GM19397 (cell line): Measurements from ENCODE around the gene SMPD2.

ENCODE experiments used
- ATAC-seq: cut with Tn5 transposase; IDR thresholded peaks from one replicate; pipeline ENCODE4 v1.9.1; 2021; ENCODE audit warnings: mild to moderate bottlenecking, moderate library complexity; ENCODE audit not compliant: unreplicated experiment

Gene SMPD2

GRCh38 chr6:109483735-109484057, 43.2 kb downstream of the SMPD2 start:
- ATAC-seq = no peak

DNA sequence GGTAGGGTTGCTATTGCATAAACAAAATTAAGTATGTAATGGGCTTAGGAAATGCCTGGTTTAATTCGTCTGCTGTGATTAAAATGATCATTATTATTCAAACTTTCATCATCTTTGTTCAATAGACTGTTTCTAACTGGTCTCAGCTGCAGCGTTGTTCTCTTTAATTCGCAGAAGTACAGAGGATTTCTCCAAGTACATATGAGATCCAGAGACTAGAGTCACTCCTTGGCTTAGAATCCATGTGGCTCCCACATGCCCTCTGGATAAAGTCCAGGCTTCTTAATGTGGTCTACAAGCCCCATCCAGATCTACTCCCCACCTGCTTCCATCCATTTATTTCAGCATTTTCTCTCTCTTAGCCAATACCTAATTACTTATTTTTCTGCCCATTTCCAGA, 43.6 kb downstream of the SMPD2 start:
- no peak for ATAC-seq

DNA sequence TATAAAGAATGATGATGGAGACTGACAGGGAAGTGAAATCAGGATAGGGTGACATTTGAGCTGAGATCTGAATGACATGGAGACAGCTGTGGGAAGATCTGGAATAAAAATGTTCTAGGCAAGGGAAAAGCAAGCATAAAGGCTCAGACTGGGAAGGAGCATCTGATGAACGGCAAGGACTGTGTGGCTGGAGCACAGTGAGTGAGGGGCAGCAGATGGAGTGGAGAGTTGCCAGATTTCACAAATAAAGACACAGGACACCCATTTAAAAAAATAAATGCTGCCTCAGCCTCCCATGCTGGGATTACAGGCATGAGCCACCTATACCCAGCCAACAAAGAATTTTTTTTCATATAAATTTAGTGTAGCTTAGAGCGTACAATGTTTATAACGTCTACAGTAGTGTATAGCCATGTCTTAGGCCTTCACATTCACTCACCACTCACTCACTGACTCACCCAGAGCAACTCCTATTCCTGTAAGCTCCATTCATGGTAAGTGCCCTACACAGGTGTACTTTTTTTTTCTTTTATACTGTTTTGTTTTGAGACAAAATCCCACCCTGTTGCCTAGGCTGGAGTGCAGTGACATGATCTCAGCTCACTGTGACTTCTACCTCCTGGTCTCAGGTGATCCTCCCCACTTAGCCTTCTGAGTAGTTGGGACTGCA, 44.9 kb downstream of the SMPD2 start:
- ATAC-seq = no peak

- no peak for ATAC-seq
Observed at GRCh38 chr6:109486068-109486467, 45.5 kb downstream of the SMPD2 start.

- ATAC-seq = no peak
Observed at GRCh38 chr6:109488001-109488400, 47.5 kb downstream of the SMPD2 start.

DNA sequence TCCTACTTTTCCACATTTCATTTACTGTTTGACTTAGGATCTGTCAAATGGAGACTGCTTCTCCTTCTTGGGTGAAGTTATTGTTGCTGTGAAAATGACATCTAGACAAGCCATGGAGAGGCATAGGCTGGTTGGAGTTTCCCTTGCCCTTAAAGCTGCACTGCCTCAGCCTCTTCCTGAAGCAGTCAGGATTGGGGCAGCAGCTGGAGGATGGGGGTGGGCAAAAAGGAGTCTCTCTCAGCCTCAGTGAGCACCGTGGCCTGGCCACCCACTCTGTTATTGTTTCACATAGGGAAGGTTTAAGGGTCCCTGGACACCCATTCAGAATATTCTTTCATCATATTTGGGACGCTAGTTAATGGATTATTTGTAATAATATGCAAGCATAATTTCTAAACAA, 50.2 kb downstream of the SMPD2 start:
- no peak for ATAC-seq

DNA sequence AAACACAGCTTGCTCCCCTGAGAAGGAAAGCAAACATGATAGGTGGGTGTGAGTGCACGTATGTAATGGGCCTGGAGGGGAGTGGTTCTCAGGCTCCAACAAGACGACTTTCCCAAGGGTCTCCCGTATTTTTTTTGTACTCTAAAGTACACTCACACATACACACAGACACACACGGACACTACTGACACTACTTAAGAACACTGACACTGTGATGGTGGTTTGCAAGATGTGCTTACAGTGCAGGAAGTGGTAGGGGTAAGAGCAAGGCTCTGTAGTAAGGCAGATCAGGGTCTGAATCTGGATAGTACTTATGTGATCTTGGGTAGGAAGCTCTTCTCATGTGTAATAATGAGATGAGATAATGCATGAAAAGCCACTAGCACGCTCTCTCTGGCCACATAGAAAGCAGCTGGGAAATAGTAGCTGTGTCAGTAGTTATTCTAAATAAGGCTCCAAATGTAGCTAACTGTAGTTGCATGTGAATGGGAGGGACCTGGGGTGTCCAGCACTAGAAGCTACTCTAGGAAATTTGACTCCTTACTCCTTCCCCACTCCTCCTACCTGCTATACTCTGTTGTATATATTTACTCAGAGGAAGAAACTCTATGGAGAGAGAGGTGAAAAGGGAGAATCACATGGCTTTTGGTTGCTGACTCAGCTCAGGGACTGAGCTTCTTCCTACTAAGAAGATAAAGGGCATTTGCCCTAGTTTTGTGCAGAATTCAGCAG, 50.8 kb downstream of the SMPD2 start:
- no peak for ATAC-seq
